NCI-H2196 treated with DMSO at 0.1 percent for 48 hours (cell line): ENCODE data around the gene BRPF3.
"Not testable (repeated sequence)": the region's sequence is repeated elsewhere in the genome, so short reads cannot be mapped to it uniquely, and the experiment has no call there.

ENCODE experiments used
- DNase-seq: peaks from one replicate; lab custom pipeline; 2025; ENCODE audit not compliant: unreplicated experiment; lab: John Stamatoyannopoulos, UW

The BRPF3 gene

DNA sequence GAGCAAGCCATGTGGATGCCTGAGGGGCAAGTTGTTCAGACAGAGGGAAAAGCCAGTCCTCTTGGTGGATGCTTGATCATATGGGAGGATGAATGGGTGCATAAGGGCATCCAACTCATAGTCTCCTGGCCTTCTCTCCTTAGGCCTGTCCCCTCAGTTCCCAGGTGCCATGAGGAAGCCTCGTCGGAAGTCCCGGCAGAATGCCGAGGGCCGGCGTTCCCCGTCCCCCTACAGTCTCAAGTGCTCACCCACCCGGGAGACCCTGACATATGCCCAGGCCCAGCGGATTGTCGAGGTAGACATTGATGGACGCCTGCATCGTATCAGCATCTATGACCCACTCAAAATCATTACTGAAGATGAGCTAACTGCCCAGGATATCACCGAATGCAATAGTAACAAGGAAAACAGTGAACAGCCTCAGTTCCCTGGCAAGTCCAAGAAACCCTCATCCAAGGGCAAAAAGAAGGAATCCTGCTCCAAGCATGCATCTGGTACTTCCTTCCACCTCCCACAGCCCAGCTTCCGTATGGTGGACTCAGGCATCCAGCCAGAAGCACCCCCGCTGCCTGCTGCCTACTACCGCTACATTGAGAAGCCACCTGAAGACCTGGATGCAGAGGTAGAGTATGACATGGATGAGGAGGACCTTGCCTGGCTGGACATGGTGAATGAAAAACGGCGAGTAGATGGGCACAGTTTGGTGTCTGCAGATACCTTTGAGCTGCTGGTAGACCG, 3.8 kb downstream of the BRPF3 start:
- DNase-seq, result no peak

DNA sequence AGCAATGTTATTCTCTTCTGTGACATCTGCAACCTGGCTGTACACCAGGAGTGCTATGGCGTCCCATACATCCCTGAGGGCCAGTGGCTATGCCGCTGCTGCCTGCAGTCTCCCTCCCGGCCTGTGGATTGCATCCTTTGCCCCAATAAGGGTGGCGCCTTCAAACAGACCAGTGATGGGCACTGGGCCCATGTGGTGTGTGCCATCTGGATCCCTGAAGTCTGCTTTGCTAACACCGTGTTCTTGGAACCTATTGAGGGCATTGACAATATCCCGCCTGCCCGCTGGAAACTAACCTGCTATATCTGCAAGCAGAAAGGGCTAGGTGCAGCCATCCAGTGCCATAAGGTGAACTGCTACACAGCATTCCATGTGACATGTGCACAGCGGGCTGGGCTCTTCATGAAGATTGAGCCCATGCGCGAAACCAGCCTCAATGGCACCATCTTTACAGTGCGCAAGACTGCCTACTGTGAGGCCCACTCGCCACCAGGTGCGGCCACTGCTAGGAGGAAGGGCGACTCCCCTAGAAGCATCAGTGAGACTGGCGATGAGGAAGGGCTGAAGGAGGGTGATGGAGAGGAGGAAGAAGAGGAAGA, 4.6 kb downstream of the BRPF3 start:
- DNase-seq, result no peak

DNA sequence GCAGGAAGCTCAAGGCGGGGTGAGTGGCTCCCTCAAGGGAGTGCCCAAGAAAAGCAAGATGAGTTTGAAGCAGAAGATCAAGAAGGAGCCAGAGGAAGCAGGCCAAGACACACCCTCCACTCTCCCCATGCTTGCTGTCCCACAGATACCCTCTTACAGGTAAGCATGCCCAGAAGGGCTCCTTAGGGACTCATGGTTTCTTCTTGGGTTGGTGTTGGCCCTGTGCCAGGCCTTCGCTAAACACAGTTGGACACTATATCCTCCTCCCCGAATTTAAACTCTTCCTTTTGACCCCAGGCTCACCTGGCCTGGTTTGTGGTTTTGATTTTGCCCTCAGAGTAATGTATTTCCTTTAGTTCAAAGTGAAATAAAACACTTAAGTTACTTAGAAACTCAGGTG, 5.1 kb downstream of the BRPF3 start:
- no peak for DNase-seq

DNA sequence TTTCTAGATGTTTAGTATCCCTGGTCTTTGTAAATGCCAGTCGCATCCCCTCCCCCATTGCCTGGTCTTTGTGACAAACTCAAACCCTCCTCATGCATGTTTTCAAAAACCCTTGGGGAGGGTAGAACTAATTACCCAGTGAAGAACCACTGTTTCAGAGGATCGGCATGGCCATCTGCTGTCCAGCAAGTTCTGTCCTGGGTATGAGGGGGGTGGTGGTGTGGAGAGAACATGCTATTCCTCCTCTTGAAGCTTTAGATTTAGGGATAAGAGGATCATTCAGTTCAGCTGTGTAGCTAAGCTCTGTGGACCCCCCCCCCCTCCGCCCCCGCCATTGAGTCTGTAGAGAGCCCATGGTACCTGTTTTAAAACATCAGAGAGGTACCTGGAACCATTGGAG, 5.6 kb downstream of the BRPF3 start:
- DNase-seq, result no peak

DNA sequence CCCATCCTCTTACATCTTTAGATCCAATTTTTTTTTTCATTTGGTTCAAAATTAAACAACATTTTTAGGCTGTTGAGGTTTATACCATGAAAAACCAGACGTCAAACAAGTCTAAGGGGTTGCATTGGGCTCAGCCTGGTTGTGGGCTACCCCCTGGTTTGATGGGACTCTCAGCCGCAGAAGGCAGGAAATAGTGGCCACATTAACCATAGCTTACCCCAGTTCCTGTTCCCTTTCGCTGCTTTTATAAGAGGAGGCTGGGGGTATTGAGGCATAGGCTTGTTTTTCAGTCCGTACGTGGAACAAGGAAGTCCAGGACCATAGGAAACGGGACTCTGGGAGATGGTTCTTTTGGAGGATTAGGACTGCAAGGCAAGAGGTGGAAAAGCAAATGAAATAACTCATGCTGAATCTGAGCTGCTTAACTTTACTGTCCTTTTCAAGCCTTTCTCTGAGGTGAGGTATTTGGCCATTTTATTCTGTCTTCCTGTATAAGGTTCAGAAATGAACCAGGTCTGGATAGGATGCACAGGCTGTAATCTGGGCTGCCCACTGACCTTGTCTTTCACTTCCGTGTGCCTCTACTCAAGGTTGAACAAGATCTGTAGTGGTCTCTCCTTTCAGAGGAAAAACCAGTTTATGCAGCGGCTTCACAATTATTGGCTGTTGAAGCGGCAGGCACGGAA, 7.7 kb downstream of the BRPF3 start:
- DNase-seq, result no peak

DNA sequence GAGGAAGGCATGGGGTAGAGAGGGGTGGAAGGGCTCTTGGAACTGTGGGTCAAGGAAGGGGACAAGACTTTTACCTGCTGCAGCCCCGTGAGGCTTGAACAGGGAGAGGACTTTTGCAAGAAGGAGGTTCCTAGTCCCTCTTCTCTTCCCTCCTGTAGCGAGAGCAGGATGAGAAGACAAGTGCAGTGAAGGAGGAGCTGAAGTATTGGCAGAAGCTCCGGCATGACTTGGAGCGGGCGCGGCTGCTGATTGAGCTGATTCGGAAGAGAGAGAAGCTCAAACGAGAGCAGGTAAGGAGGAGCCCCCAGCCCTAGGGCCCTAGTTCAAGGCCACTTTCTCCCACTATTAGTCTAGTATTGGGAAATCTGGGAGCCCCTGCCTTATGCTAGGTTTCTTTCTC, 10.6 kb downstream of the BRPF3 start:
- DNase-seq, result no peak

DNA sequence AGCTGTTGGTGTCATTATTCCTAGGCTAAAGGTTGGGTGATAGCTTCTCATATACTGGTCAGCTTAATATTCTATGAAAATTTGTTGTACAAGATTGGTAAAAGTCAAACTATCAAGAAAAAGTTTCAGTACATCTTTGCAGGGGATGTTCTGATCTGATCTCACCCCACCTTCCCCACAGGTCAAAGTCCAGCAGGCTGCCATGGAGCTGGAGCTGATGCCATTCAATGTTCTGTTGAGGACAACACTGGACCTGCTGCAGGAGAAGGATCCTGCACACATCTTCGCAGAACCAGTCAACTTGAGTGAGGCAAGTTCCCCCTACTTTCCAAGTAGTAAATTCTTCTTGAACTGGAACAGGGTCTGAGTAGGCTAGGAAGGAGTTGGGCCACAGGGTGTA, 13.1 kb downstream of the BRPF3 start:
- DNase-seq, result no peak

DNA sequence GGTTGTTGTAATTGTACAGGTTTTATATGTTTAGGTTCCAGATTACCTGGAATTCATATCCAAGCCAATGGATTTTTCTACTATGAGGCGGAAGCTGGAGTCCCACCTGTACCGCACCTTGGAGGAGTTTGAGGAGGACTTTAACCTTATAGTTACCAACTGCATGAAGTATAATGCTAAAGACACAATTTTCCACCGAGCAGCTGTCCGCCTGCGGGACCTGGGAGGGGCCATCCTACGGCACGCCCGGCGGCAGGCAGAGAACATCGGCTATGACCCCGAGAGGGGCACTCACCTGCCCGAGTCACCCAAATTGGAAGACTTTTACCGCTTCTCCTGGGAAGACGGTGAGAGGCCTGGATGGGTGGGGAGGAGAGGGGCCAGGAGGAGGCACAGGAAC, 13.6 kb downstream of the BRPF3 start:
- DNase-seq, result no peak

DNA sequence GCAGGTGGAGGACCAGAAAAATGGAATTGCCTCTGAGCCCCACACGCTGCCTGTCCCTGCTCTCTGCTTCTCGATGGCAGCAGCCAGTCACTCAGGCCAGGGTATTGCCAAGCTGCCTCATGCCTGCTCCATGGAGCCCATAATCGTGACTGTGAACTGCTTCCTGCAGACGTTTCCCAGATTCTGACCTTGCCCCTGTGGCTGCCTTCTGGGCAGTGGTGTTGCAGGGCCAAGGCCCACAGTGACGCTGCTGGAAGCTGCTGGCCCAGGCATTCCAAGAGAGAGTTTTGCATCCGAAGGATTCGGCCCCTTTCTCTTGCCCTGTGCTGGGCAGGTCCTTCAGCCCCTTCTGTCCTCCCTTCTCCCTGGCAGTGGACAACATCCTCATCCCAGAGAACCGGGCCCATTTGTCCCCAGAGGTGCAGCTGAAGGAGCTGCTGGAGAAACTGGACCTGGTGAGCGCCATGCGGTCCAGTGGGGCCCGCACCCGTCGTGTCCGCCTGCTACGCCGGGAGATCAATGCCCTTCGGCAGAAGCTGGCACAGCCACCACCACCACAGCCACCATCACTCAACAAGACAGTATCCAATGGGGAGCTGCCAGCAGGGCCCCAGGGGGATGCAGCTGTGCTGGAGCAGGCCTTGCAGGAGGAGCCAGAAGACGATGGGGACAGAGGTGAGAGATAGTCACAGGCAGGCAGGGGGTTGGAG, 14.5 kb downstream of the BRPF3 start:
- no peak for DNase-seq

DNA sequence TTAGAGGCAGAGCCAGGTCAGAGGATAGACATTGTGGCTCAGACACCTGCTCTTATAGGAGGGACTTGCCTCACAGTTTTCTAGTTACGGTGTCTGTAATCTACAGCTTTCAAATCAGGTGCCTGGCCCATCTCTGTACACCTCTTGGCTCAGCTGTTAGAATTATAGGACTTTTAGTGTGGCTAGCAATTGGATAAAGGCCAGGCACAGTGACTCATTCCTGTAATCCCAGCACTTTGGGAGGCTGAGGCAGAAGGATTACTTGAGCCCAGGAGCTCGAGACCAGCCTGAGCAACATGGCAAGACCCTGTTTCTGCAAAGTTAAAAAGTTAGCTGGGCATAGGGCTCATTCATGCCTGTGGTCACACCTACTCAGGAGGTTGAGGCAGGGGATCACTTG, 20.0 kb downstream of the BRPF3 start:
- DNase-seq, result no peak

DNA sequence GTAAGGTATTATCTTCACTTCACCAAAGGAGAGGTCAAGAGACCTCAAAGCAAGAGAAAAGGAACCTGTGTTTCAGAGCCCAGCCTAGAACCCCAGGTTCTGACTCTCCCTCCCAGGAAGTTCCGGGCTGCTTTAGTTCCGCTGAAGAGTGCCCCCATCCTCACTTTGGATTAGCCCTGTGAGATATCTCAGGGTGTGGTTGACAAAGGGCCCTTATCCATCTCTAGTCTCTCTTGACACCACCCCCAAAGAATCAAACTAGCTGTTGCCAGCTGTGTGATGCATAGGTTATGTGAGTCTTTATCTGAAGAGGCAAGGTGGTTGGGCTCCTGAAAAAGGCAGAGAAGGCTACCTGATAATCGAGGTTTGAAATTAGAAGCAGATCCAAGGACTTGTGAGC, 20.6 kb downstream of the BRPF3 start:
- DNase-seq, result no peak

DNA sequence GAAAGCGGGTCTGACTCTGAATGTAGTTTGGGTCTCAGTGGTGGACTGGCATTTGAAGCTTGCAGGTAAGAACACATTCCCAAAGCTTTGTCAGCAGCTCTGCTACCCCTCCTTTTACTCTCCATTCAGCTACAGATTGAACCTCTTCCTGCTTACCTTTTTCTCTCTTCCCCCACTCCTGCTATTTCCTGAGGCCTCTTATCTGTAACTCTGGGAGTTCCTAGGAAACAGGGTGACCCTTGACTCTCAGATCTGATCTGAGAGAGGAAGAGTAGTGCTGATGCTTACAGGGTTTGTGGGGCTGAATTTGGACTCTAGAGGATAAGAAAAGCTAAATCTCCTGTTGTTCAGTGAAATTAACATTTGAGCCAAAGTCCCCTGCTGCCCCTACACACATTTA, 21.4 kb downstream of the BRPF3 start:
- DNase-seq, result no peak

DNA sequence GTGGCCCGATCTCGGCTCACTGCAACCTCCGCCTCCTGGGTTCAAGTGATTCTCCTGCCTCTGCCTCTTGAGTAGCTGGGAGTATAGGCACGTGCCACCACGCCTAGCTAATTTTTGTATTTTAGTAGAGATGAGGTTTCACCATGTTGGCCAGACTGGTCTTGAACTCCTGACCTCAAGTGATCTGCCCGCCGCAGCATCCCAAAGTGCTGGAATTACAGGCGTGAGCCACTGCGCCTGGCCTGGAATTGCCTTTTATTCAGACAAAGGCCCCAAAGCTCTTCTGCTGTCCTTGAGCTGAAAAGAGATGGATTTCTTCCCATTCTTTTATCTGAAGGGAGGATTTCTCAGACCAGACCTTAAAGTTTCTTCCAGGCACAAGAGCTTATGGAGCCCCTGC, 22.0 kb downstream of the BRPF3 start:
- DNase-seq, result not testable (repeated sequence)

DNA sequence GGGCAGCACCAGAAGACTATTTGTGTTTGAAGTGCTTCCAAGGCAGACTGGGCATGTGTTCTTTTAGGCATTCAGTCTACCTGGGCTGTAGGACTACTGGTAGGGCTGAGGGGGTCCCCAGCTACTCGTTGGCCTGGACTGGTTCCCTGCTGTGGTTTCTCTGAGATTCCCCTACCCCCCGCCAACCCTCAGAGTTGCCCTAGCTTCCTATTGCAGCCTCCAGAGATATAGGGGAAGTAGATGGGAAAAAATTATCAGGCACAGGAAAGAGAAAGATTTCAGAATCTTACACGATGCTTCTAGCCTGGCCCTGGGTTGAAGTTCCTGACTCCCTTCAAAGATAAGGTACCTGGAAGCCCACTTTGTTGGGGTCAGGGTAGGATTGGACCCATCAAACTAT, 22.5 kb downstream of the BRPF3 start:
- no peak for DNase-seq

DNA sequence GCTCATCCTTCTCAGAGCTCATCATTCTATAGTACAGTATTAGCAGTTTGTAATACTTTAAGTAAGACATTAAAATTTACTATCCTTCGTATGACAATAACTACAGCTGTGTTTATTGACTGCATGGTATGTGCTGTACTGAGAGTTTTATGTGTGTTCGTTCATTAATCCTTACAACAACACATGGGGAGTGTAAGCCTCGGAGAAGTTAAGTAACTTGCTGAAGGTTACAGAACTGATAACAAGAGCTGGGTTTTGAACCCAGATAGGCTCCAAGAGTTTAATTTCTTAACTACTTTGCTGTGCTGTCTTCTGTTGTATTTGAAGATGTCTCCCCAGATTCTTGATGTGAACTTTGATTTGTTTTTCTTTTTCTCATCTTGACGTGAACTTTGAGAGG, 23.7 kb downstream of the BRPF3 start:
- DNase-seq, result no peak

DNA sequence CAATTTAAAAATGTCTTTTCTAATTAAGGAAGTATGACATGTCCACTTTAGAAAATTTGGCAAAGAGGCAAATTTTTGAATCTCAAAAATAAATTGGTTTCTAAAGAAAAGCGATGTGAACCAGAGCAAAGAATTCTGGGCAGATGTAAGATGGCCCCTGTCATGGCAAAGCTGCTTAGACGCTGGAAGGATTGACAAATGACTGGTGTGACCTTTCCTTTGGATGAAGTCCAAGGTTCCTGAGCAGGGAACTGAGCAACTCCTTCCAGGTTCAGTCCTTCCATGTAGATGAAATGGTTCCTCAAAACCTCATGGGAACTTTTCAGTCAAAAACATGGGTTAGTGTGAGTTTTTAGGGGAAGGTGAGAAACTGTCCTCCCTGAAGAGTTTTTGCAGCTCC, 25.1 kb downstream of the BRPF3 start:
- DNase-seq, result no peak

DNA sequence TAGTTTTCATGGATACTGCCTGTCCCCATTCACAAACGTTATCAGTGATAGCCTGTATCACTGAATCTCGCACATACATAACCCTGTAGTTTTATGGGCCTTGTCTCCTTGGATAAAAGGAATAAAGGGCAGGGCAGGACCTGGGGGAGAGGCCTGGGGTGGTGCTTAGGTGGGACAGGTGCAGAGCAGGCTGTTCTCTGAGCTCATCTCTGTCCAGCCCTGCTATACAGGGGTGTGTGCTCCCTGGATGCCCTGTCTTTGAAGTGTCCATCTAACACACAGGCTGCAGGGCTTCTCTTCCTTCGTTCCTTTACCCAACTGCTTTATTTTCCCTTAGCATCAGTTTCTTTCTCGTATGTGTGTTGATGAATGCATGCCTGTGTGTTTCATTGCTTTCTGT, 26.4 kb downstream of the BRPF3 start:
- no peak for DNase-seq

DNA sequence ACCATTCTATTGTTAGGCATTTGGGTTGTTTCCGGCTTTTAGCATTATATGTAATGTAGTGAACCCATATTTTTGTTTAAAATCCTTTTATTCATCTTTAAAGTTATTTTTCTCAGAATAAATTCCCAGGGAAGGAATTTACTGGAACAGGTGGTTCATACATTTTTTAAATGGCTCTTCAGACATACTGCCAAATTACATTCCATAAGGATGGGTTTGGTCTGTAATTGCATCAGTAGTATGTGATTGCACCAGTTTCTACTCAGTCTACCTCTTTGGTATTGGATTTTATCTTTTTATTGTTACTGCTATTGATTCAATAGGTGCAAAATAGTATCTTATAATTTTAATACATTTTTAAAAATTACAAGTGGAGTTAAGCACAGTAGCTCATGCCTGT, 27.2 kb downstream of the BRPF3 start:
- DNase-seq, result no peak

DNA sequence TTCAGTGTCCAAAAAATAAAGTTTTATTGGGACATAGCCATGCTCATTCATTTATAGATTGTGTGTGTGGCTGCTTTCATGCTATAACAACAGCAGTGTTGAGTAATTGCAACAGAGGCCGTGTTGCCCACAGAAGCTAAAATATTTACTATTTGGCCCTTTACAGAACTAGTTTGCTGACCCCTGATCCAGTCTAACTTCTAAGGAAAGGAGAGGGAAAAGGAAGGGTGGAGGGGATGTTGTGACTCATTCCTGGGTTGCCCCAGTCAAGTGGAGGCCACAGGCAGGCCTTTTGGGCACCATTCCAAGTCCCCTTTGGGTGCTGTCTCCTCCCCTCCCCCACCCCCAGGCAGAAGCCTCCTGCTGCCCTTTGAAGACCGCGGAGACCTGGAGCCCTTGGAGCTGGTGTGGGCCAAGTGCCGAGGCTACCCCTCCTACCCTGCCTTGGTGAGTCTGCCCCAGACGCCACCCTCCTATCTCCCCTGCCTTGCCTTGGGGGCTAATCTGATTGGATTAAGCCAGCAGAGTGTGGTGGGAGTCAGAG, 28.4 kb downstream of the BRPF3 start:
- DNase-seq, result no peak

DNA sequence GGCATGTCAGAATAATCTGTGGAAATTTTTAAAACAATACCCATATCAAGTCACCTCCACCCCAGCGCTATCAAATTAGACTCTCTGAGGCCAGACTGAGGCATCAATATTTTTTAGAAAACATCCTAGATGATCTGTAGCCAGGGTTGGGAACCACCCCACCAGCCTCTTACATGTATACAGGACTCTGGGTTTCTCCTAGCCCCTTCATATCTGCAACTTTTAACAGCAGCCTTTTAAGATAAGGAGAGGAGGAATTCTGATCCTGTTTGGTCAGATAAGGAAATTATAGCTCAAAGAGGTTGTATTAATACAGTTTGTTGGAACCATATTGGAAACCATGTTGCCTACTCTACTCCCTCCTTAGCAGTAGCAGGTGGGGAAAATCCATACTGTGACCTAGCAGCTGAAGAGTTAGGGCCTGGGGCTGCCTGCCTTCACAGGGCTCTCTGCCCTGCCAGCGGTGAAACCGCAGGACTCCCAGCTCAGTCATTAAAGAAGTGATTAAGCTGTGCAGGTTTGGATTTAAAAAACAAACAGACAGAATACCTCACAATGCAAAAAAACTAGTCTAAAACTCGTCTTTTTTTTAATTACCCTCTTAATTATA, 30.0 kb downstream of the BRPF3 start:
- no peak for DNase-seq
